H1 (cell line): ENCODE measurements around the gene ZNF69. TPM values are rescaled to one million over a fixed set of nuclear protein-coding genes. Genes with fewer than 3 reads are reported as not detected.
A peak's percentile ranks its signal among the peaks of the same experiment; 100 is the strongest.

Experiments used
- CTCF ChIA-PET: fragments of 300-600 bp; sonication (Branson Sonifier 250); formaldehyde crosslinking; loops from one replicate; lab custom pipeline; 2021; ENCODE audit not compliant: partially characterized antibody; lab: Charles Lee
- POLR2A ChIA-PET: fragments of 300-600 bp; sonication (Branson Sonifier 250); formaldehyde crosslinking; loops from one replicate; lab custom pipeline; 2021; ENCODE audit warnings: inconsistent platforms; ENCODE audit not compliant: partially characterized antibody; lab: Charles Lee
- DNase-seq, 2 experiments: peaks; one replicate each; pipeline versions ENCODE4 v3.0.0 to v3.0.0-alpha.2; 2010 to 2022; ENCODE audit warnings: low spot score in 2 of 2, low read depth in 1 of 2, mixed read lengths in 1 of 2
- FAIRE-seq: peaks from 2 replicates; lab custom pipeline; 2011; peaks lifted over from hg19 to GRCh38; lab: Jason Lieb, UNC
- H2AFZ ChIP-seq: 2 replicates; pipeline ENCODE4 v1.8.1; 2012; ENCODE audit warnings: low read length, inconsistent platforms
- H2AK5ac ChIP-seq: 2 replicates; pipeline ENCODE4 v1.6.1; 2013; ENCODE audit warnings: low read depth, low read length
- H2BK120ac ChIP-seq: replicated peaks from 2 replicates; pipeline ENCODE3; 2013; ENCODE audit warnings: low read depth, low read length, inconsistent platforms
- H2BK12ac ChIP-seq: 2 replicates; pipeline ENCODE4 v1.6.1; 2013; ENCODE audit warnings: low read depth, low read length
- H2BK15ac ChIP-seq: 2 replicates; pipeline ENCODE4 v1.6.1; 2013; ENCODE audit warnings: low read length
- H2BK20ac ChIP-seq: 2 replicates; pipeline ENCODE4 v1.6.1; 2013; ENCODE audit warnings: low read length
- H2BK5ac ChIP-seq: 2 replicates; pipeline ENCODE4 v1.6.1; 2013; ENCODE audit warnings: low read depth, low read length
- H3K14ac ChIP-seq: 2 replicates; pipeline ENCODE4 v1.6.1; 2013; ENCODE audit warnings: inconsistent platforms; ENCODE audit not compliant: insufficient read length
- H3K18ac ChIP-seq: 2 replicates; pipeline ENCODE4 v1.6.1; 2013; ENCODE audit warnings: low read length; ENCODE audit errors: extremely low read depth
- H3K23ac ChIP-seq: 2 replicates; pipeline ENCODE4 v1.6.1; 2013; ENCODE audit warnings: inconsistent platforms; ENCODE audit not compliant: insufficient read length
- H3K23me2 ChIP-seq: 2 replicates; pipeline ENCODE4 v1.6.1; 2013; ENCODE audit warnings: low read depth, low read length
- H3K27ac ChIP-seq: 2 replicates; pipeline ENCODE4 v1.6.1; 2011; ENCODE audit warnings: low read depth, low read length, inconsistent platforms
- H3K27me3 ChIP-seq, 4 experiments: replicated peaks in 1 of 4; 1 replicate in 1 of 4; 2 replicates in 3 of 4; pipeline versions ENCODE4 v1.6.1 to v1.8.1; 2011 to 2013; ENCODE audit warnings: low read length in 3 of 4, mild to moderate bottlenecking in 3 of 4, inconsistent platforms in 2 of 4, mixed read lengths in 2 of 4, moderate library complexity in 1 of 4; ENCODE audit not compliant: control insufficient read depth in 3 of 4, insufficient read depth in 3 of 4; ENCODE audit errors: extremely low read depth in 1 of 4
- H3K36me3 ChIP-seq, 4 experiments: 2 replicates each; pipeline versions ENCODE4 v1.6.1 to v1.8.1; 2011 to 2013; ENCODE audit warnings: mild to moderate bottlenecking in 4 of 4, low read length in 3 of 4, moderate library complexity in 2 of 4, control low read depth in 1 of 4, inconsistent platforms in 1 of 4; ENCODE audit not compliant: insufficient read depth in 4 of 4, control insufficient read depth in 2 of 4
- H3K4ac ChIP-seq: replicated peaks from 2 replicates; pipeline ENCODE3; 2013; ENCODE audit warnings: low read length, low read depth, mixed read lengths, inconsistent platforms; ENCODE audit not compliant: insufficient read length
- H3K4me1 ChIP-seq, 4 experiments: replicated peaks in 1 of 4; 1 replicate in 1 of 4; 2 replicates in 3 of 4; pipeline versions ENCODE4 v1.6.1 to v1.8.1; 2011 to 2013; ENCODE audit warnings: low read length in 3 of 4, inconsistent platforms in 2 of 4, mixed read lengths in 1 of 4; ENCODE audit not compliant: insufficient read depth in 4 of 4, control insufficient read depth in 3 of 4
- H3K4me2 ChIP-seq, 2 experiments: 2 replicates each; pipeline versions ENCODE4 v1.6.1 to v1.8.1; 2011 to 2013; ENCODE audit warnings: low read depth in 2 of 2, low read length in 2 of 2, control low read depth in 1 of 2, inconsistent platforms in 1 of 2, mild to moderate bottlenecking in 1 of 2; ENCODE audit not compliant: insufficient read depth in 1 of 2
- H3K4me3 ChIP-seq, 4 experiments: fragments of 200-600, 300-600 bp in 1 of 4; sonication (generic), shearing (Covaris generic), sonication (Bioruptor Twin) in 1 of 4; 2 replicates each; pipeline versions ENCODE4 v1.5.1 to v1.8.1; 2011 to 2016; ENCODE audit warnings: low read length in 4 of 4, low read depth in 3 of 4, control low read depth in 2 of 4, inconsistent platforms in 2 of 4, mild to moderate bottlenecking in 2 of 4, mixed read lengths in 1 of 4, moderate library complexity in 1 of 4; ENCODE audit not compliant: insufficient read depth in 2 of 4; ENCODE audit errors: extremely low read depth in 1 of 4
- H3K56ac ChIP-seq: replicated peaks from 2 replicates; pipeline ENCODE3; 2013; ENCODE audit warnings: low read depth, mild to moderate bottlenecking, mixed read lengths, low read length, inconsistent platforms; ENCODE audit not compliant: insufficient read length
- H3K79me1 ChIP-seq: 2 replicates; pipeline ENCODE4 v1.6.1; 2013; ENCODE audit warnings: low read depth, low read length, control low read depth
- H3K79me2 ChIP-seq, 2 experiments: 2 replicates each; pipeline versions ENCODE4 v1.6.1 to v1.8.1; 2012 to 2013; ENCODE audit warnings: low read length in 2 of 2, mild to moderate bottlenecking in 2 of 2, inconsistent platforms in 1 of 2; ENCODE audit not compliant: insufficient read depth in 2 of 2, control insufficient read depth in 1 of 2
- H3K9ac ChIP-seq, 4 experiments: replicated peaks in 1 of 4; 1 replicate in 1 of 4; 2 replicates in 3 of 4; pipeline versions ENCODE4 v1.6.1 to v1.8.1; 2011 to 2013; ENCODE audit warnings: low read depth in 3 of 4, low read length in 3 of 4, control low read depth in 2 of 4, mild to moderate bottlenecking in 2 of 4, moderate library complexity in 2 of 4, inconsistent platforms in 1 of 4; ENCODE audit errors: extremely low read depth in 1 of 4
- H3K9me3 ChIP-seq, 2 experiments: 2 replicates each; pipeline versions ENCODE4 v1.6.1 to v1.8.1; 2012 to 2013; ENCODE audit warnings: mild to moderate bottlenecking in 2 of 2, moderate library complexity in 2 of 2, control low read depth in 1 of 2, inconsistent platforms in 1 of 2, low read depth in 1 of 2, low read length in 1 of 2, mixed read lengths in 1 of 2; ENCODE audit not compliant: insufficient read depth in 2 of 2
- H4K20me1 ChIP-seq, 2 experiments: replicated peaks in 1 of 2; 2 replicates each; pipeline versions ENCODE3 to v1.8.1; 2011 to 2013; ENCODE audit warnings: inconsistent platforms in 2 of 2, low read length in 2 of 2, mild to moderate bottlenecking in 1 of 2; ENCODE audit not compliant: insufficient read depth in 2 of 2, control insufficient read depth in 1 of 2
- H4K5ac ChIP-seq: 2 replicates; pipeline ENCODE4 v1.6.1; 2013; ENCODE audit warnings: low read length, low read depth, mixed read lengths, inconsistent platforms; ENCODE audit not compliant: insufficient read length
- H4K8ac ChIP-seq: 2 replicates; pipeline ENCODE4 v1.8.0; 2013; ENCODE audit warnings: mild to moderate bottlenecking, moderate library complexity, low read length, inconsistent platforms; ENCODE audit not compliant: insufficient read depth; ENCODE audit errors: extremely low read depth
- H4K91ac ChIP-seq: replicated peaks from 2 replicates; pipeline ENCODE3; 2013; ENCODE audit warnings: low read length, mixed read lengths, inconsistent platforms; ENCODE audit not compliant: insufficient read length
- BRCA1 ChIP-seq: IDR thresholded peaks from 2 replicates; pipeline ENCODE4 v1.6.1; 2012; ENCODE audit warnings: low read depth, low read length, improper control_type of control experiment
- RNF2 ChIP-seq: fragments of 200-900, 300-1000 bp; sonication (generic); IDR thresholded peaks from 2 replicates; pipeline ENCODE4 v1.7.1; 2016; ENCODE audit warnings: borderline replicate concordance, low read depth, mild to moderate bottlenecking, antibody characterized with exemption, low read length; ENCODE audit not compliant: poor library complexity, severe bottlenecking; ENCODE audit errors: missing control alignments
- TAF7 ChIP-seq: optimal IDR thresholded peaks from 2 replicates; pipeline ENCODE3; 2011; ENCODE audit warnings: low read depth, mild to moderate bottlenecking, inconsistent platforms, low read length, moderate library complexity, borderline replicate concordance
- WGBS, 2 experiments: shearing (Covaris generic) in 1 of 2; methylation state at CpG; one replicate each; pipeline versions ENCODE4 v1.1.6 to v1.1.7; 2013 to 2015; ENCODE audit warnings: low lambda C conversion rate in 2 of 2, mixed read lengths in 2 of 2, inconsistent platforms in 1 of 2, low coverage in 1 of 2, missing lambda C conversion rate in 1 of 2; ENCODE audit not compliant: insufficient replicate concordance in 2 of 2, insufficient coverage in 1 of 2, insufficient read length in 1 of 2; ENCODE audit errors: extremely low coverage in 1 of 2, missing lambda C conversion rate in 1 of 2; 5-methylcytosine and 5-hydroxymethylcytosine counted together
- polyA plus RNA-seq, 7 experiments: library from polyadenylated mRNA; depleted of rRNA in 3 of 7; stranded (reverse) in 5 of 7; unstranded in 2 of 7; fragments of >200 nt in 5 of 7; fragments of 200-250 nt in 2 of 7; gene quantifications; 1 replicate in 5 of 7; 2 replicates in 1 of 7; 4 replicates in 1 of 7; pipeline versions ENCODE4 v1.2.1 to v1.2.3, GENCODE V29; 2011 to 2013; ENCODE audit warnings: missing spikeins in 2 of 7, mixed read lengths in 2 of 7
- total RNA-seq: library from RNA; stranded (reverse); fragmentation: NEBNext Ultra II Directional; extraction: Animal tissue kit (Norgen Biotek cat#: 25700); gene quantifications from 2 replicates; pipeline ENCODE4 v1.2.1, GENCODE V29; 2021

The ZNF69 gene
- total and polyA plus RNA-seq, 2 of the 8 experiments (the other 6 are each of a cell fraction or from before 2014, with no cell fraction given), result 5.6 to 22.8 TPM

- Histone ChIP-seq H3K18ac (no peak overlapping the region; the same call in 1 of the 2 replicates), H3K4me1 (peaks cover 4 to 15% (median 6%) of the 10 kb centered on the region in 4 experiments), H3K9me3 (peaks cover 12 to 19% of the 10 kb centered on the region in 2 experiments; a peak in 3 of 4 replicates), H3K14ac (no peak overlapping the region), H2AFZ (no peak overlapping the region), H4K8ac (no peak overlapping the region), H3K27me3 (no peaks in the 10 kb centered on the region), H3K4me3 (no peak overlapping the region; a peak in 1 of 8 replicates), H2BK15ac (no peak overlapping the region), H3K23me2 (peaks cover 5% of the 10 kb centered on the region; the same call in 1 of the 2 replicates), H4K5ac (no peak overlapping the region), H3K4me2 (peak overlapping the region in 1 of 2 experiments; percentile 93; a peak in 1 of 4 replicates), H3K4ac (no peak overlapping the region), H2BK12ac (no peak overlapping the region), H3K23ac (no peak overlapping the region), H2BK120ac (no peak overlapping the region), H3K79me1 (no peaks in the 10 kb centered on the region; the same call in 1 of the 2 replicates), H4K20me1 (no peaks in the 10 kb centered on the region), H2AK5ac (no peak overlapping the region), H3K36me3 (peaks cover 0 to 29% (median 14%) of the 10 kb centered on the region in 4 experiments; a peak in 6 of 8 replicates), H3K79me2 (peaks cover 0 to 29% of the 10 kb centered on the region in 2 experiments; a peak in 2 of 4 replicates), H3K27ac (no peak overlapping the region), H3K56ac (no peak overlapping the region), H4K91ac (no peak overlapping the region), H3K9ac (no peak overlapping the region), H2BK20ac (no peak overlapping the region), H2BK5ac (no peak overlapping the region)
- ChIA-PET POLR2A (no interaction called here), CTCF (interaction anchor here (1.4 kb wide), 1 partner anchor 250 kb away, joined by 3 read pairs; no protein-coding TSS in a partner anchor)
- FAIRE-seq (no peak), DNase-seq (no peak)
- 90% methylated on average over 5 of the region's 5 CpGs; no CpG with 5 or more reads in 1 of the 2 experiments for WGBS, 2 experiments
- TF ChIP-seq TAF7, result no peak
- no peak for TF ChIP-seq RNF2
- no peak for TF ChIP-seq BRCA1
Measured at GRCh38 chr19:11890634-11891033, 3.1 kb downstream of the ZNF69 start.
